ENCODE data around the gene NEURL1. TPM values are rescaled to one million over a fixed set of nuclear protein-coding genes. Genes with fewer than 3 reads are reported as not detected.
A peak's percentile ranks its signal among the peaks of the same experiment; 100 is the strongest.

NEURL1 gene
- total RNA-seq, 1 donor from 2014 or later = 2.5 TPM

- Mint-ChIP-seq H3K9me3 (ENCODE audit: unreplicated experiment) (no peaks in the 10 kb centered on the region), H3K4me3 (ENCODE audit: unreplicated experiment) (no peak overlapping the region), H3K36me3 (ENCODE audit: unreplicated experiment) (no peaks in the 10 kb centered on the region), H3K27me3 (ENCODE audit: unreplicated experiment) (peaks cover 37% of the 10 kb centered on the region), H3K4me1 (ENCODE audit: unreplicated experiment) (peaks cover 11% of the 10 kb centered on the region), H3K27ac (ENCODE audit: unreplicated experiment) (no peak overlapping the region)
- TF ChIP-seq CTCF (IDR thresholded peaks at IDR 0.05) = no peak
- no peak for DNase-seq (ENCODE audit: extremely low spot score, unreplicated experiment)
Observed at GRCh38 chr10:103560886-103561285, 67.4 kb downstream of the NEURL1 start.

GRCh38 chr10:103562383-103562782, 68.9 kb downstream of the NEURL1 start:
- no peak for TF ChIP-seq CTCF (IDR thresholded peaks at IDR 0.05)
- Mint-ChIP-seq H3K9me3 (ENCODE audit: unreplicated experiment) (no peaks in the 10 kb centered on the region), H3K27me3 (ENCODE audit: unreplicated experiment) (peaks cover 35% of the 10 kb centered on the region), H3K4me3 (ENCODE audit: unreplicated experiment) (no peak overlapping the region), H3K36me3 (ENCODE audit: unreplicated experiment) (no peaks in the 10 kb centered on the region), H3K4me1 (ENCODE audit: unreplicated experiment) (peaks cover 9% of the 10 kb centered on the region), H3K27ac (ENCODE audit: unreplicated experiment) (no peak overlapping the region)
- no peak for DNase-seq (ENCODE audit: extremely low spot score, unreplicated experiment)

- H3K27me3 Mint-ChIP-seq (ENCODE audit: unreplicated experiment) = peaks cover 28% of the 10 kb centered on the region
- no peaks in the 10 kb centered on the region for H3K9me3 Mint-ChIP-seq (ENCODE audit: unreplicated experiment)
- H3K4me3 Mint-ChIP-seq (ENCODE audit: unreplicated experiment) = no peak overlapping the region
- no peaks in the 10 kb centered on the region for H3K36me3 Mint-ChIP-seq (ENCODE audit: unreplicated experiment)
- H3K4me1 Mint-ChIP-seq (ENCODE audit: unreplicated experiment) = peaks cover 9% of the 10 kb centered on the region
- no peak for TF ChIP-seq CTCF (IDR thresholded peaks at IDR 0.05)
- DNase-seq (ENCODE audit: extremely low spot score, unreplicated experiment) = no peak
- H3K27ac Mint-ChIP-seq (ENCODE audit: unreplicated experiment) = no peak overlapping the region
Observed at GRCh38 chr10:103563231-103564115, 70.0 kb downstream of the NEURL1 start.

- no peak for TF ChIP-seq CTCF (IDR thresholded peaks at IDR 0.05)
- H3K9me3 Mint-ChIP-seq (ENCODE audit: unreplicated experiment) = no peaks in the 10 kb centered on the region
- DNase-seq (ENCODE audit: extremely low spot score, unreplicated experiment) = no peak
- H3K4me3 Mint-ChIP-seq (ENCODE audit: unreplicated experiment) = no peak overlapping the region
- peaks cover 9% of the 10 kb centered on the region for H3K4me1 Mint-ChIP-seq (ENCODE audit: unreplicated experiment)
- no peaks in the 10 kb centered on the region for H3K36me3 Mint-ChIP-seq (ENCODE audit: unreplicated experiment)
- H3K27me3 Mint-ChIP-seq (ENCODE audit: unreplicated experiment) = peaks cover 27% of the 10 kb centered on the region
- no peak overlapping the region for H3K27ac Mint-ChIP-seq (ENCODE audit: unreplicated experiment)
Observed at GRCh38 chr10:103564116-103564501, 70.6 kb downstream of the NEURL1 start.

- peaks cover 26% of the 10 kb centered on the region for H3K27me3 Mint-ChIP-seq (ENCODE audit: unreplicated experiment)
- no peak for DNase-seq (ENCODE audit: extremely low spot score, unreplicated experiment)
- H3K36me3 Mint-ChIP-seq (ENCODE audit: unreplicated experiment) = no peaks in the 10 kb centered on the region
- H3K4me1 Mint-ChIP-seq (ENCODE audit: unreplicated experiment) = peaks cover 9% of the 10 kb centered on the region
- no peak overlapping the region for H3K4me3 Mint-ChIP-seq (ENCODE audit: unreplicated experiment)
- no peaks in the 10 kb centered on the region for H3K9me3 Mint-ChIP-seq (ENCODE audit: unreplicated experiment)
- H3K27ac Mint-ChIP-seq (ENCODE audit: unreplicated experiment) = no peak overlapping the region
- peak; percentile 63 for TF ChIP-seq CTCF (IDR thresholded peaks at IDR 0.05)
Observed at GRCh38 chr10:103564776-103565520, 71.4 kb downstream of the NEURL1 start.

Data from osteocyte (in vitro differentiated cells).